Hepatocyte (in vitro differentiated cells): Measurements from ENCODE around the gene FAM229B. TPM values are rescaled to one million over a fixed set of nuclear protein-coding genes. Genes with fewer than 3 reads are reported as not detected.

Experiments used
- DNase-seq: peaks from one replicate; pipeline ENCODE4 v3.0.0-alpha.2; 2016; ENCODE audit warnings: low spot score
- H2AFZ ChIP-seq: fragments of 200-600 bp; sonication (generic); 2 replicates; pipeline ENCODE4 v1.6.0; 2016; ENCODE audit warnings: antibody characterized with exemption, mild to moderate bottlenecking
- H3K27ac ChIP-seq: fragments of 200-600 bp; sonication (generic); 2 replicates; pipeline ENCODE4 v1.5.1; 2016; ENCODE audit warnings: mild to moderate bottlenecking
- H3K27me3 ChIP-seq: fragments of 200-600 bp; sonication (generic); 2 replicates; pipeline ENCODE4 v1.6.1; 2016
- H3K36me3 ChIP-seq: fragments of 200-600 bp; sonication (generic); replicated peaks from 2 replicates; pipeline ENCODE4 v1.5.1; 2016; ENCODE audit warnings: low read depth; ENCODE audit not compliant: insufficient read depth
- H3K4me1 ChIP-seq: fragments of 200-600 bp; sonication (generic); 2 replicates; pipeline ENCODE4 v1.5.1; 2016; ENCODE audit warnings: mild to moderate bottlenecking, moderate library complexity; ENCODE audit not compliant: insufficient read depth
- H3K4me2 ChIP-seq: fragments of 200-600 bp; sonication (generic); 2 replicates; pipeline ENCODE4 v1.6.0; 2016
- H3K4me3 ChIP-seq: fragments of 200-600 bp; sonication (generic); 2 replicates; pipeline ENCODE4 v1.5.1; 2016; ENCODE audit warnings: mild to moderate bottlenecking
- H3K79me2 ChIP-seq: fragments of 200-600 bp; sonication (generic); 2 replicates; pipeline ENCODE4 v1.6.0; 2017; ENCODE audit warnings: mild to moderate bottlenecking
- H3K9me2 ChIP-seq: fragments of 200-600 bp; sonication (generic); replicated peaks from 2 replicates; pipeline ENCODE4 v1.6.0; 2017; ENCODE audit warnings: mild to moderate bottlenecking; ENCODE audit not compliant: insufficient read depth
- H3K9me3 ChIP-seq: fragments of 200-600 bp; sonication (generic); 2 replicates; pipeline ENCODE4 v1.5.1; 2016; ENCODE audit warnings: low read depth, mild to moderate bottlenecking
- H4K20me1 ChIP-seq: fragments of 200-600 bp; sonication (generic); 2 replicates; pipeline ENCODE4 v1.6.0; 2016; ENCODE audit warnings: mild to moderate bottlenecking; ENCODE audit not compliant: insufficient read depth, poor library complexity, severe bottlenecking
- EZH2 ChIP-seq: fragments of 200-600 bp; sonication (generic); IDR thresholded peaks from 2 replicates; pipeline ENCODE4 v1.6.1; 2016; ENCODE audit warnings: antibody characterized with exemption, mild to moderate bottlenecking, borderline replicate concordance
- EZH2phosphoT487 ChIP-seq: fragments of 200-600 bp; sonication (generic); IDR thresholded peaks from one replicate; pipeline ENCODE4 v1.6.1; 2018; ENCODE audit warnings: antibody characterized with exemption, mild to moderate bottlenecking, low read depth, moderate library complexity; ENCODE audit not compliant: unreplicated experiment, severe bottlenecking
- WGBS: methylation state at CpG from one replicate; pipeline ENCODE4 v1.1.6; 2016; ENCODE audit warnings: low lambda C conversion rate; ENCODE audit errors: missing lambda C conversion rate; 5-methylcytosine and 5-hydroxymethylcytosine counted together
- polyA plus RNA-seq: library from polyadenylated mRNA; unstranded; fragments of >200 nt; fragmentation: Nextera tagmentation; extraction: Ambion mirVana; gene quantifications from 2 replicates; pipeline ENCODE4 v1.2.1, GENCODE V29; 2016
- total RNA-seq: library from RNA; depleted of rRNA; stranded (reverse); fragments of >200 nt; gene quantifications from 2 replicates; pipeline ENCODE4 v1.2.3, GENCODE V29; 2014
- TF ChIP-seq, protein P1 (sequence below): fragments of 200-600 bp; sonication (generic); IDR thresholded peaks from 2 replicates; pipeline ENCODE4 v1.5.1; 2016; ENCODE audit warnings: antibody characterized with exemption, mild to moderate bottlenecking; ENCODE audit not compliant: poor library complexity

Gene FAM229B
- total and polyA plus RNA-seq, 2 experiments from 2014 or later, result 3.4 to 25.3 TPM

DNA sequence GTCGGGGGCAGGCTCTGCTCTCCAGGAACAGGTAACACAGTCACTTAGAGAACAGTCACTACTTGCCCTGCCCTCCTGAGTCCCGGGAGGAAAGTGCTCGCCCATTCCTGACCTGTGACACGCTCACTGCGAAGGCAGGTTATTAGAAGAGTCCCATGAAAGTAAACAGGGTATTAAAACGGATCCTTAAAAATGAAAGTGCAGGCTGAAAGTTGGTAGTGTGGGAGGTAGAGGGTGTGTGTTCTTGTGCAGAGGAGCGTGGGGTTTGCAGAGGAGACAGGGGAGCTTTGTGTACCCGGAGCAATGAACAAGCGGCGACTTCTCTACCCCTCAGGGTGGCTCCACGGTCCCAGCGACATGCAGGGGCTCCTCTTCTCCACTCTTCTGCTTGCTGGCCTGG lies 33.4 kb upstream of the FAM229B start, which contains the start of gene CCN6:
CCN6 (plus strand) TSS at position 104 of the 400 bp plus-strand sequence; CDS start at position 358, 254 bp downstream.
- Histone ChIP-seq H3K27me3 (no peaks in the 10 kb centered on the region), H3K36me3 (no peaks in the 10 kb centered on the region), H4K20me1 (no peaks in the 10 kb centered on the region), H3K4me2 (peak within 1 kb of the TSS; percentile 1), H3K4me1 (no peaks in the 10 kb centered on the region), H3K9me2 (no peaks in the 10 kb centered on the region), H3K79me2 (no peaks in the 10 kb centered on the region), H3K27ac (peak within 1 kb of the TSS; percentile 62), H2AFZ (peak within 1 kb of the TSS; percentile 2), H3K4me3 (no peak within 1 kb of the TSS), H3K9me3 (no peaks in the 10 kb centered on the region)
- WGBS, result 92% methylated on average over 12 of the region's 12 CpGs
- TF ChIP-seq, protein P1, sequence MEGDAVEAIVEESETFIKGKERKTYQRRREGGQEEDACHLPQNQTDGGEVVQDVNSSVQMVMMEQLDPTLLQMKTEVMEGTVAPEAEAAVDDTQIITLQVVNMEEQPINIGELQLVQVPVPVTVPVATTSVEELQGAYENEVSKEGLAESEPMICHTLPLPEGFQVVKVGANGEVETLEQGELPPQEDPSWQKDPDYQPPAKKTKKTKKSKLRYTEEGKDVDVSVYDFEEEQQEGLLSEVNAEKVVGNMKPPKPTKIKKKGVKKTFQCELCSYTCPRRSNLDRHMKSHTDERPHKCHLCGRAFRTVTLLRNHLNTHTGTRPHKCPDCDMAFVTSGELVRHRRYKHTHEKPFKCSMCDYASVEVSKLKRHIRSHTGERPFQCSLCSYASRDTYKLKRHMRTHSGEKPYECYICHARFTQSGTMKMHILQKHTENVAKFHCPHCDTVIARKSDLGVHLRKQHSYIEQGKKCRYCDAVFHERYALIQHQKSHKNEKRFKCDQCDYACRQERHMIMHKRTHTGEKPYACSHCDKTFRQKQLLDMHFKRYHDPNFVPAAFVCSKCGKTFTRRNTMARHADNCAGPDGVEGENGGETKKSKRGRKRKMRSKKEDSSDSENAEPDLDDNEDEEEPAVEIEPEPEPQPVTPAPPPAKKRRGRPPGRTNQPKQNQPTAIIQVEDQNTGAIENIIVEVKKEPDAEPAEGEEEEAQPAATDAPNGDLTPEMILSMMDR, result no peak
- TF ChIP-seq EZH2phosphoT487 (no peak), EZH2 (no peak)
- no peak for DNase-seq

DNA sequence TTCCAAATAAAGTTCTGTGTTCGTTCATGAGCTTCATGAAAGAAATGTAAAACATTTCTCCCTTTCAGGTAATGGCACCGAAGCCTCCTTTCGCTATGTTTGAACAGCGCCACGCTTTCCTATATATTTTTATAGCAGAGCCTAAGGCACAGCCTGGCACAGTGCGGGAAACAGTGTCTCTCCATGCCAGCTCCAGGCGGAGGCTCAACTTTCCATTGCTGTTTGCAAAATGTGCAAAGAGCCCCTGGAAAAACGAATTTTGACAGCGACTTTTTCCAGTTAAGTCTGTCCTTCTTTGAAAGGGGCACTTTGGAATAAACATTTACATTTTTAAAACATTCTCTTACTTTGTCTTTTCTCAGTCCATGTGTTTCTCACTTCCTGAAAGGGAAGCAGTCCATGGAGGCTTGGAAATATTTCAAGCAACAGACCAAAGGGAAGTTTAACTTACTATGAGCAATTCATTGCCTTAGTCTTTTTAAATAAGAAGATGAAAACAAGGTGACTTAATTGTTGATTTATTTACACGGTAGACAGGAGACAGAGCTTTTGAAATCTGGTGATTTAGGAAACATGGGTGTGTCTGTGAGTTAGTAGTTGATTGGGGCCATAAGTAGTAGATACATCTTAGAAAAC lies 32.7 kb upstream of the FAM229B start:
- no peak for TF ChIP-seq EZH2phosphoT487
- TF ChIP-seq EZH2, result no peak
- TF ChIP-seq, protein P1, result no peak
- Histone ChIP-seq H3K27me3 (no peaks in the 10 kb centered on the region), H4K20me1 (no peaks in the 10 kb centered on the region), H3K4me3 (no peak overlapping the region), H3K4me1 (no peaks in the 10 kb centered on the region), H2AFZ (peak overlapping the region; percentile 2), H3K4me2 (peak overlapping the region; percentile 1), H3K36me3 (no peaks in the 10 kb centered on the region), H3K27ac (peak overlapping the region; percentile 62), H3K9me3 (no peaks in the 10 kb centered on the region), H3K79me2 (no peaks in the 10 kb centered on the region), H3K9me2 (no peaks in the 10 kb centered on the region)
- DNase-seq, result peak; percentile 18
- 71% methylated on average over 10 of the region's 10 CpGs for WGBS

DNA sequence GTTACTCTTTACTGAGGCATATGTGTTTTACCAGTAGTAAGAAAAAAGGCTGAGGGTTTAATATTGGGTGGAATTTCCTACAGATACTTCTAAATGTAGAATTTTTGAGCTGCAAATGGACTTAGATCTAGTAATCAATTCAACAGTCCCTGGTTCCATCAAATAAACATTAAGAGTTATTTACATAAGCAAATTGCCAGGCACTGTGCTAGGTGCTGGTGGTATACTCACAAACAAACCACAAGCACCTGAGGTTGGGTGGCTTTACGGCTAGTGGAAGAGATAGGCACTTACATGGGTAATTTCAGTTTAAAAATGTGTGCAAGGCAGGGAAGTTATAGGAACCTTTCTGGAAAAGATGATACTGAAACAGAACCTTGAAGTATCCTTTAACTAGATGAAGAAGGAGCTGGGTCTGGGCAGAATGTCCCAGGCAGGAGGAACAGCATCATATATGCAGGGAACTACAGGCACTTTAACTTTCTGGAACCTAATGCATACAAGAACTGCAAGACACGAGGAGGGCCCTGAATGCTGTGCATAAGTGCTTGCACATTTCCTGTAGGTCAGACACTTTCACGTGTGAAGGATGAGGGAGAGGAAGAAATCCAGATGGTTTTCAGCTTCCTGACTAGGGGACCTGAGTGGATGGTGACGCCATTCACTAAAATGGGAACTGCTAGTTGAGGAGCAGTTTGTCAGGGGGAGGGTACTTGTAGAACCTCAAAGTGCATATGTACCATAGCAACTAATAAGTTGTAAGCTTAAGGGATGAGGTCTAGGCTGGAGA lies 29.0 kb upstream of the FAM229B start:
- no peaks in the 10 kb centered on the region for H3K9me2 ChIP-seq
- no peak overlapping the region for H3K27ac ChIP-seq
- 81% methylated on average over 4 of the region's 4 CpGs for WGBS
- TF ChIP-seq EZH2phosphoT487, result no peak
- TF ChIP-seq, protein P1, result no peak
- TF ChIP-seq EZH2, result no peak
- no peaks in the 10 kb centered on the region for H3K36me3 ChIP-seq
- no peaks in the 10 kb centered on the region for H3K79me2 ChIP-seq
- DNase-seq, result no peak
- no peaks in the 10 kb centered on the region for H4K20me1 ChIP-seq
- H2AFZ ChIP-seq, result no peak overlapping the region
- no peaks in the 10 kb centered on the region for H3K27me3 ChIP-seq
- H3K9me3 ChIP-seq, result no peaks in the 10 kb centered on the region
- H3K4me2 ChIP-seq, result no peak overlapping the region
- H3K4me1 ChIP-seq, result no peaks in the 10 kb centered on the region
- H3K4me3 ChIP-seq, result no peak overlapping the region
